ENCODE results near the gene LGALS4.
A peak's percentile ranks its signal among the peaks of the same experiment; 100 is the strongest.
"Not testable (repeated sequence)": the region's sequence is repeated elsewhere in the genome, so short reads cannot be mapped to it uniquely, and the experiment has no call there.

The LGALS4 gene

GRCh38 chr19:38795549-38795948 is 17.2 kb downstream of the LGALS4 start:
- DNase-seq (ENCODE audit: low read depth) = no peak

- no peak for DNase-seq (ENCODE audit: low read depth)
These were observed 19.1 kb downstream of the LGALS4 start for GRCh38 chr19:38793671-38794070.

- DNase-seq (ENCODE audit: low read depth) = peak; percentile 73
These were observed 19.6 kb downstream of the LGALS4 start for GRCh38 chr19:38793177-38793576.

GRCh38 chr19:38792250-38793111 is 20.3 kb downstream of the LGALS4 start:
- no peak for DNase-seq (ENCODE audit: low read depth)

- DNase-seq (ENCODE audit: low read depth) = not testable (repeated sequence)
These were observed 21.2 kb downstream of the LGALS4 start for GRCh38 chr19:38791451-38792064.

- not testable (repeated sequence) for DNase-seq (ENCODE audit: low read depth)
These were observed 22.0 kb downstream of the LGALS4 start for GRCh38 chr19:38790507-38791403.

GRCh38 chr19:38788478-38789243 is 24.1 kb downstream of the LGALS4 start, which contains the start of gene LGALS7B:
TSS of gene LGALS7B (plus strand) at chr19:38789200. CDS start at chr19:38789227, 27 bp downstream.
- DNase-seq (ENCODE audit: low read depth) = no peak

GRCh38 chr19:38786572-38787265 is 26.0 kb downstream of the LGALS4 start:
- no peak for DNase-seq (ENCODE audit: low read depth)

GRCh38 chr19:38786061-38786460 is 26.7 kb downstream of the LGALS4 start:
- not testable (repeated sequence) for DNase-seq (ENCODE audit: low read depth)

- no peak for DNase-seq (ENCODE audit: low read depth)
These were observed 27.5 kb downstream of the LGALS4 start for GRCh38 chr19:38785187-38785699.

GRCh38 chr19:38784224-38784623 is 28.5 kb downstream of the LGALS4 start:
- DNase-seq (ENCODE audit: low read depth) = no peak

- DNase-seq (ENCODE audit: low read depth) = not testable (repeated sequence)
These were observed 30.5 kb downstream of the LGALS4 start for GRCh38 chr19:38782212-38782611.

GRCh38 chr19:38781058-38781457 is 31.7 kb downstream of the LGALS4 start:
- DNase-seq (ENCODE audit: low read depth) = no peak

- no peak for DNase-seq (ENCODE audit: low read depth)
These were observed 32.3 kb downstream of the LGALS4 start for GRCh38 chr19:38780443-38780842.

- DNase-seq (ENCODE audit: low read depth) = no peak
These were observed 34.0 kb downstream of the LGALS4 start for GRCh38 chr19:38778733-38779132.

- DNase-seq (ENCODE audit: low read depth) = no peak
These were observed 38.4 kb downstream of the LGALS4 start for GRCh38 chr19:38774181-38774950.

- no peak for DNase-seq (ENCODE audit: low read depth)
These were observed 39.1 kb downstream of the LGALS4 start, which contains the start of gene LGALS7 for GRCh38 chr19:38773469-38774177. TSS of gene LGALS7 (minus strand) at chr19:38773517. CDS start at chr19:38773492, 25 bp downstream.

GRCh38 chr19:38771569-38771968 is 41.2 kb downstream of the LGALS4 start:
- DNase-seq (ENCODE audit: low read depth) = not testable (repeated sequence)

- not testable (repeated sequence) for DNase-seq (ENCODE audit: low read depth)
These were observed 41.8 kb downstream of the LGALS4 start for GRCh38 chr19:38770949-38771275.

All from EH (cell line).